ENCODE data around the gene KCNJ6. TPM values are rescaled to one million over a fixed set of nuclear protein-coding genes. Genes with fewer than 3 reads are reported as not detected.

Gene KCNJ6
- total RNA-seq, result under 1 TPM in 1 of 2 donors, not detected in 1; 0.33 TPM
- 0.25 TPM for polyA plus RNA-seq (2013, experiment 1 of 2)
- 0.17 TPM for polyA plus RNA-seq (2013, experiment 2 of 2)
- long read RNA-seq, experiment 1, result 0 reads
- long read RNA-seq, experiment 2, result 0 reads
- long read RNA-seq, experiment 3, full-length matches to known transcripts, result 2 of 4 reads
- long read RNA-seq, experiment 3, partial matches to known transcripts, result 0 of 4 reads
- long read RNA-seq, experiment 3, other reads (novel, unspliced or antisense), result 2 of 4 reads
- long read RNA-seq, experiment 4, result 0 reads

- no peaks in the 10 kb centered on the region for H3K9me3 ChIP-seq (ENCODE audit: control insufficient read depth, low read length)
- DNase-seq, result peak; percentile 93
- H3K4me1 ChIP-seq (ENCODE audit: control insufficient read depth, insufficient read depth, low read length), result no peaks in the 10 kb centered on the region
- no peak within 1 kb of the TSS for H3K9ac ChIP-seq (ENCODE audit: extremely low read depth, low read length, poor library complexity, severe bottlenecking)
- no peak within 1 kb of the TSS for H3K27ac ChIP-seq (ENCODE audit: low read depth, low read length)
- peaks cover 14% of the 10 kb centered on the region for H3K4me1 Mint-ChIP-seq
- 1% methylated on average over 17 to 56 of the region's 56 CpGs for WGBS, 2 experiments (ENCODE audit: insufficient coverage in 1 of 2, insufficient read length in 1 of 2)
- no peaks in the 10 kb centered on the region for H3K36me3 Mint-ChIP-seq (ENCODE audit: low read depth)
- peak within 1 kb of the TSS; percentile 86 for H3K4me3 ChIP-seq (ENCODE audit: low read length)
- H3K27ac Mint-ChIP-seq, result no peak within 1 kb of the TSS
- TF ChIP-seq CTCF (conservative IDR thresholded peaks at IDR 0.05), result peak; percentile 74
- H3K36me3 ChIP-seq (ENCODE audit: control insufficient read depth, insufficient read depth, low read length), result no peaks in the 10 kb centered on the region
- H3K4me3 Mint-ChIP-seq, result peak within 1 kb of the TSS; percentile 54
- peaks cover 45% of the 10 kb centered on the region for H3K27me3 Mint-ChIP-seq (ENCODE audit: insufficient read depth)
- peaks cover 47% of the 10 kb centered on the region for H3K27me3 ChIP-seq (ENCODE audit: control insufficient read depth, insufficient read depth, low read length, poor library complexity, severe bottlenecking)
- no peaks in the 10 kb centered on the region for H3K9me3 Mint-ChIP-seq
Measured at GRCh38 chr21:37916310-37917051, at the start of gene KCNJ6. KCNJ6 (minus strand) TSS chr21:37916457; CDS start chr21:37840682, 75,775 bp downstream.

GRCh38 chr21:37965088-37965805 is 49.0 kb upstream of the KCNJ6 start:
- Histone ChIP-seq H3K27me3 (ENCODE audit: control insufficient read depth, insufficient read depth, low read length, poor library complexity, severe bottlenecking) (no peaks in the 10 kb centered on the region), H3K9ac (ENCODE audit: extremely low read depth, low read length, poor library complexity, severe bottlenecking) (no peak overlapping the region), H3K4me3 (ENCODE audit: low read length) (no peak overlapping the region), H3K4me1 (ENCODE audit: control insufficient read depth, insufficient read depth, low read length) (no peaks in the 10 kb centered on the region), H3K27ac (ENCODE audit: low read depth, low read length) (no peak overlapping the region), H3K36me3 (ENCODE audit: control insufficient read depth, insufficient read depth, low read length) (no peaks in the 10 kb centered on the region), H3K9me3 (ENCODE audit: control insufficient read depth, low read length) (no peaks in the 10 kb centered on the region)
- WGBS, 2 experiments (ENCODE audit: insufficient coverage in 1 of 2, insufficient read length in 1 of 2), result 88% methylated on average over 6 to 11 of the region's 11 CpGs
- no peak for DNase-seq
- Mint-ChIP-seq H3K4me3 (no peak overlapping the region), H3K27me3 (ENCODE audit: insufficient read depth) (no peaks in the 10 kb centered on the region), H3K9me3 (no peaks in the 10 kb centered on the region), H3K36me3 (ENCODE audit: low read depth) (no peaks in the 10 kb centered on the region), H3K4me1 (no peaks in the 10 kb centered on the region), H3K27ac (no peak overlapping the region)
- TF ChIP-seq CTCF (conservative IDR thresholded peaks at IDR 0.05), result no peak

GRCh38 chr21:37958537-37958936 is 42.3 kb upstream of the KCNJ6 start:
- H3K27me3 ChIP-seq (ENCODE audit: control insufficient read depth, insufficient read depth, low read length, poor library complexity, severe bottlenecking), result no peaks in the 10 kb centered on the region
- Mint-ChIP-seq H3K4me1 (no peaks in the 10 kb centered on the region), H3K4me3 (no peak overlapping the region), H3K27ac (no peak overlapping the region), H3K9me3 (peaks cover 2% of the 10 kb centered on the region), H3K27me3 (ENCODE audit: insufficient read depth) (no peaks in the 10 kb centered on the region), H3K36me3 (ENCODE audit: low read depth) (no peaks in the 10 kb centered on the region)
- no peaks in the 10 kb centered on the region for H3K36me3 ChIP-seq (ENCODE audit: control insufficient read depth, insufficient read depth, low read length)
- TF ChIP-seq CTCF (conservative IDR thresholded peaks at IDR 0.05), result no peak
- WGBS, 2 experiments (ENCODE audit: insufficient coverage in 1 of 2, insufficient read length in 1 of 2), result 80 to 95% methylated on average over 1 to 3 of the region's 3 CpGs
- H3K9me3 ChIP-seq (ENCODE audit: control insufficient read depth, low read length), result no peaks in the 10 kb centered on the region
- H3K9ac ChIP-seq (ENCODE audit: extremely low read depth, low read length, poor library complexity, severe bottlenecking), result no peak overlapping the region
- no peak overlapping the region for H3K27ac ChIP-seq (ENCODE audit: low read depth, low read length)
- no peak for DNase-seq
- no peaks in the 10 kb centered on the region for H3K4me1 ChIP-seq (ENCODE audit: control insufficient read depth, insufficient read depth, low read length)
- no peak overlapping the region for H3K4me3 ChIP-seq (ENCODE audit: low read length)
